HepG2 (cell line): ENCODE results near the gene GTF2H3. TPM values are rescaled to one million over a fixed set of nuclear protein-coding genes. Genes with fewer than 3 reads are reported as not detected.
A peak's percentile ranks its signal among the peaks of the same experiment; 100 is the strongest.

Experiments used
- ASH2L ChIP-seq: fragments of 300-600, 200-600 bp; sonication (generic); IDR thresholded peaks from 2 replicates; pipeline ENCODE4 v1.7.0; 2017; ENCODE audit warnings: low read depth, mild to moderate bottlenecking, moderate library complexity, mixed read lengths, low read length; ENCODE audit not compliant: insufficient read length
- ATF1 ChIP-seq: IDR thresholded peaks from 2 replicates; pipeline ENCODE4 v1.6.1; 2016; ENCODE audit warnings: mild to moderate bottlenecking, control low read depth
- ATF7-NPFF ChIP-seq: sonication (generic); formaldehyde crosslinking; IDR thresholded peaks from 2 replicates; pipeline ENCODE4 v1.8.1; 2023; ENCODE audit warnings: mild to moderate bottlenecking, low read depth, missing genetic modification reagents, moderate library complexity
- FOSL2 ChIP-seq: sonication (generic); formaldehyde crosslinking; IDR thresholded peaks from 2 replicates; pipeline ENCODE4 v1.4.0; 2020; ENCODE audit warnings: missing genetic modification reagents
- HOXA7 ChIP-seq: sonication (generic); formaldehyde crosslinking; IDR thresholded peaks from 2 replicates; pipeline ENCODE4 v1.8.1; 2022; ENCODE audit warnings: mild to moderate bottlenecking, missing genetic modification reagents, moderate library complexity
- MEIS1 ChIP-seq: sonication (generic); formaldehyde crosslinking; IDR thresholded peaks from 2 replicates; pipeline ENCODE4 v1.9.0; 2021; ENCODE audit warnings: mild to moderate bottlenecking, missing genetic modification reagents, moderate library complexity, borderline replicate concordance
- MIER2 ChIP-seq: IDR thresholded peaks from 2 replicates; pipeline ENCODE4 v1.6.1; 2016; ENCODE audit warnings: missing biosample characterization, missing genetic modification reagents
- PATZ1 ChIP-seq: sonication (generic); formaldehyde crosslinking; IDR thresholded peaks from 2 replicates; pipeline ENCODE4 v1.4.0; 2020; ENCODE audit warnings: missing genetic modification reagents
- PHF5A ChIP-seq: IDR thresholded peaks from one replicate; pipeline ENCODE4 v1.6.1; 2018; ENCODE audit warnings: low read depth, missing genetic modification reagents; ENCODE audit not compliant: unreplicated experiment
- RFX3 ChIP-seq: IDR thresholded peaks from 2 replicates; pipeline ENCODE4 v1.6.1; 2016; ENCODE audit warnings: missing biosample characterization, missing genetic modification reagents
- SRF ChIP-seq: IDR thresholded peaks from 2 replicates; pipeline ENCODE4 v1.6.1; 2011; ENCODE audit warnings: mild to moderate bottlenecking, low read depth, low read length, moderate library complexity
- ZNF256 ChIP-seq: sonication (generic); formaldehyde crosslinking; conservative IDR thresholded peaks from 2 replicates; pipeline ENCODE4 v1.4.0; 2020; ENCODE audit warnings: missing genetic modification reagents
- ZNF460 ChIP-seq: sonication (generic); formaldehyde crosslinking; IDR thresholded peaks from 2 replicates; pipeline ENCODE4 v1.5.1; 2020; ENCODE audit warnings: missing genetic modification reagents, mild to moderate bottlenecking, borderline replicate concordance
- polyA plus RNA-seq, 8 experiments: library from polyadenylated mRNA; depleted of rRNA in 3 of 8; stranded (reverse) in 7 of 8; unstranded in 1 of 8; fragments of >200 nt; fragmentation: Illumina TruSeq in 4 of 8; extraction: Trizol in 4 of 8; gene quantifications; 2 replicates each; pipeline versions ENCODE4 v1.2.1 to v1.2.3, GENCODE V29; 2011 to 2016; ENCODE audit warnings: low read depth in 4 of 8, missing spikeins in 1 of 8, mixed read lengths in 1 of 8; ENCODE audit not compliant: insufficient read depth in 1 of 8
- total RNA-seq, 5 experiments: library from RNA; depleted of rRNA; stranded (reverse); fragments of >200 nt; fragmentation: Illumina TruSeq; extraction: Trizol; gene quantifications; 2 replicates each; pipeline ENCODE4 v1.2.3, GENCODE V29; 2016; ENCODE audit warnings: low read depth in 1 of 5
- TF ChIP-seq, protein P1 (sequence below): sonication (generic); formaldehyde crosslinking; IDR thresholded peaks from 2 replicates; pipeline ENCODE4 v1.4.0; 2020; ENCODE audit warnings: missing genetic modification reagents
- TF ChIP-seq, protein P2 (sequence below): sonication (generic); formaldehyde crosslinking; IDR thresholded peaks from 2 replicates; pipeline ENCODE4 v1.4.0; 2020; ENCODE audit warnings: mild to moderate bottlenecking, missing genetic modification reagents
- TF ChIP-seq, protein P3 (sequence below): sonication (generic); formaldehyde crosslinking; IDR thresholded peaks from 2 replicates; pipeline ENCODE4 v1.5.1; 2020; ENCODE audit warnings: mild to moderate bottlenecking, missing genetic modification reagents, borderline replicate concordance
- TF ChIP-seq, protein P4 (sequence below): sonication (generic); formaldehyde crosslinking; IDR thresholded peaks from 2 replicates; pipeline ENCODE4 v1.9.0; 2021; ENCODE audit warnings: mild to moderate bottlenecking, missing genetic modification reagents

GTF2H3 gene
- total and polyA plus RNA-seq, 2 of the 13 experiments (the other 11 are each of a cell fraction or from before 2014, with no cell fraction given) = 35.8 to 58.8 TPM

DNA sequence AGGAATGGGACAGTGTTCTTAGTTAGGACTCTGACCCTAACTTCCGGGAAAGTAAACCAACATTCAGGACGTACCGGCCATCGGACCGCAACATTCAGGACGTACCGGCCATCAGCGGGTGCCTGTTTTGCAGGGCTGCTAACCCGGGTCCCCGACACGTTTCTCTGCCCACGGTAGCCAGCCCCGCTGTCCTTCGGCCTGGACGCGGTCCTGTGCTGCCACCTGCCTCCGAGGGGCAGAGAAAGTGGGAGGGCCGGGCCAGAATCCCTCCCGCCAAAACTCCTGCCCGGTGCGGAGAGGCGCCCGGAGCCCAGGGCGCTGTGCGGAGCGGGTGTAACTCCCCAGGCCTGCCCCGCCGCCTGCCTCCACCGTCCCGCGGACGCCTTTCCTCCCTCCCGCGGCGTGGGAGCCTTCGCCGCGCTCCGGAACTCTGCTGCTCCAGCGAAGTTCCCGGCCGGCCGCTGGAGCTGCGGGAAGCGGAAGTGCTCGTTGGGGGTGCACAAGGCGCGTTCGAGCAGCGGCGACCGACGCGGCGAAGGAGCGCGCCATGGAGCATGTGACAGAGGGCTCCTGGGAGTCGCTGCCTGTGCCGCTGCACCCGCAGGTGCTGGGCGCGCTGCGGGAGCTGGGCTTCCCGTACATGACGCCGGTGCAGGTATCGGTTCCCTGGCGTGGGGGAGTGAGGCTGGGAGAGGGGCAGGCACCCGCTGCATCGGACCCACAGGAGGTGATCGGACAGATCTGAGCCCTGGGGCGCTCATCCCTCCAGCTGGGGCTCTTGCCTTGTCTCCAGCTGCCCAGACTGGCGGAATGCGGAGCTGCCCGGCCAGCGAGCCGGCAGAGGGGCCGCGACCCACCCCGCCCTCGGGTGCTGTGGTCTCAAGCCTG is 31.8 kb upstream of the GTF2H3 start, which contains the start of gene DDX55 (continued):
- peak; percentile 71; the same call in 1 of the 2 replicates for TF ChIP-seq ZNF460 (CRISPR knock-in tag)
- peak; percentile 62; the same call in 1 of the 2 replicates for TF ChIP-seq ATF7-NPFF (CRISPR knock-in tag)
- peak; percentile 51; the same call in 1 of the 2 replicates for TF ChIP-seq ZNF256
- TF ChIP-seq MEIS1 (CRISPR knock-in tag) = peak; percentile 93
- TF ChIP-seq RFX3 (CRISPR knock-in tag) = no peak
- peak; percentile 84; the same call in 1 of the 2 replicates for TF ChIP-seq HOXA7 (CRISPR knock-in tag)
- peak; percentile 78 for TF ChIP-seq SRF
- peak; percentile 76 for TF ChIP-seq PATZ1 (CRISPR knock-in tag)
- peak; percentile 96 for TF ChIP-seq PHF5A (CRISPR knock-in tag)
- peak; percentile 63 for TF ChIP-seq FOSL2 (CRISPR knock-in tag)
- TF ChIP-seq, protein P1, sequence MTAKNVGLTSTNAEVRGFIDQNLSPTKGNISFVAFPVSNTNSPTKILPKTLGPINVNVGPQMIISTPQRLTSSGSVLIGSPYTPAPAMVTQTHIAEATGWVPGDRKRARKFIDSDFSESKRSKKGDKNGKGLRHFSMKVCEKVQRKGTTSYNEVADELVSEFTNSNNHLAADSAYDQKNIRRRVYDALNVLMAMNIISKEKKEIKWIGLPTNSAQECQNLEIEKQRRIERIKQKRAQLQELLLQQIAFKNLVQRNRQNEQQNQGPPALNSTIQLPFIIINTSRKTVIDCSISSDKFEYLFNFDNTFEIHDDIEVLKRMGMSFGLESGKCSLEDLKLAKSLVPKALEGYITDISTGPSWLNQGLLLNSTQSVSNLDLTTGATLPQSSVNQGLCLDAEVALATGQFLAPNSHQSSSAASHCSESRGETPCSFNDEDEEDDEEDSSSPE (CRISPR knock-in tag) = peak; percentile 96
- TF ChIP-seq MIER2 (CRISPR knock-in tag) = peak; percentile 51; the same call in 1 of the 2 replicates
- peak; percentile 83 for TF ChIP-seq ATF1 (CRISPR knock-in tag)
- TF ChIP-seq ASH2L = peak; percentile 97
- TF ChIP-seq, protein P2, sequence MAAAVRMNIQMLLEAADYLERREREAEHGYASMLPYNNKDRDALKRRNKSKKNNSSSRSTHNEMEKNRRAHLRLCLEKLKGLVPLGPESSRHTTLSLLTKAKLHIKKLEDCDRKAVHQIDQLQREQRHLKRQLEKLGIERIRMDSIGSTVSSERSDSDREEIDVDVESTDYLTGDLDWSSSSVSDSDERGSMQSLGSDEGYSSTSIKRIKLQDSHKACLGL = peak; percentile 98
- TF ChIP-seq, protein P3, sequence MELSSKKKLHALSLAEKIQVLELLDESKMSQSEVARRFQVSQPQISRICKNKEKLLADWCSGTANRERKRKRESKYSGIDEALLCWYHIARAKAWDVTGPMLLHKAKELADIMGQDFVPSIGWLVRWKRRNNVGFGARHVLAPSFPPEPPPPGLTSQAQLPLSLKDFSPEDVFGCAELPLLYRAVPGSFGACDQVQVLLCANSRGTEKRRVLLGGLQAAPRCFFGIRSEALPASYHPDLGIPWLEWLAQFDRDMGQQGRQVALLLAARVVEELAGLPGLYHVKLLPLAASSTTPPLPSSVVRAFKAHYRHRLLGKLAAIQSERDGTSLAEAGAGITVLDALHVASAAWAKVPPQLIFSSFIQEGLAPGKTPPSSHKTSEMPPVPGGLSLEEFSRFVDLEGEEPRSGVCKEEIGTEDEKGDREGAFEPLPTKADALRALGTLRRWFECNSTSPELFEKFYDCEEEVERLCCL (CRISPR knock-in tag) = no peak
- TF ChIP-seq, protein P4, sequence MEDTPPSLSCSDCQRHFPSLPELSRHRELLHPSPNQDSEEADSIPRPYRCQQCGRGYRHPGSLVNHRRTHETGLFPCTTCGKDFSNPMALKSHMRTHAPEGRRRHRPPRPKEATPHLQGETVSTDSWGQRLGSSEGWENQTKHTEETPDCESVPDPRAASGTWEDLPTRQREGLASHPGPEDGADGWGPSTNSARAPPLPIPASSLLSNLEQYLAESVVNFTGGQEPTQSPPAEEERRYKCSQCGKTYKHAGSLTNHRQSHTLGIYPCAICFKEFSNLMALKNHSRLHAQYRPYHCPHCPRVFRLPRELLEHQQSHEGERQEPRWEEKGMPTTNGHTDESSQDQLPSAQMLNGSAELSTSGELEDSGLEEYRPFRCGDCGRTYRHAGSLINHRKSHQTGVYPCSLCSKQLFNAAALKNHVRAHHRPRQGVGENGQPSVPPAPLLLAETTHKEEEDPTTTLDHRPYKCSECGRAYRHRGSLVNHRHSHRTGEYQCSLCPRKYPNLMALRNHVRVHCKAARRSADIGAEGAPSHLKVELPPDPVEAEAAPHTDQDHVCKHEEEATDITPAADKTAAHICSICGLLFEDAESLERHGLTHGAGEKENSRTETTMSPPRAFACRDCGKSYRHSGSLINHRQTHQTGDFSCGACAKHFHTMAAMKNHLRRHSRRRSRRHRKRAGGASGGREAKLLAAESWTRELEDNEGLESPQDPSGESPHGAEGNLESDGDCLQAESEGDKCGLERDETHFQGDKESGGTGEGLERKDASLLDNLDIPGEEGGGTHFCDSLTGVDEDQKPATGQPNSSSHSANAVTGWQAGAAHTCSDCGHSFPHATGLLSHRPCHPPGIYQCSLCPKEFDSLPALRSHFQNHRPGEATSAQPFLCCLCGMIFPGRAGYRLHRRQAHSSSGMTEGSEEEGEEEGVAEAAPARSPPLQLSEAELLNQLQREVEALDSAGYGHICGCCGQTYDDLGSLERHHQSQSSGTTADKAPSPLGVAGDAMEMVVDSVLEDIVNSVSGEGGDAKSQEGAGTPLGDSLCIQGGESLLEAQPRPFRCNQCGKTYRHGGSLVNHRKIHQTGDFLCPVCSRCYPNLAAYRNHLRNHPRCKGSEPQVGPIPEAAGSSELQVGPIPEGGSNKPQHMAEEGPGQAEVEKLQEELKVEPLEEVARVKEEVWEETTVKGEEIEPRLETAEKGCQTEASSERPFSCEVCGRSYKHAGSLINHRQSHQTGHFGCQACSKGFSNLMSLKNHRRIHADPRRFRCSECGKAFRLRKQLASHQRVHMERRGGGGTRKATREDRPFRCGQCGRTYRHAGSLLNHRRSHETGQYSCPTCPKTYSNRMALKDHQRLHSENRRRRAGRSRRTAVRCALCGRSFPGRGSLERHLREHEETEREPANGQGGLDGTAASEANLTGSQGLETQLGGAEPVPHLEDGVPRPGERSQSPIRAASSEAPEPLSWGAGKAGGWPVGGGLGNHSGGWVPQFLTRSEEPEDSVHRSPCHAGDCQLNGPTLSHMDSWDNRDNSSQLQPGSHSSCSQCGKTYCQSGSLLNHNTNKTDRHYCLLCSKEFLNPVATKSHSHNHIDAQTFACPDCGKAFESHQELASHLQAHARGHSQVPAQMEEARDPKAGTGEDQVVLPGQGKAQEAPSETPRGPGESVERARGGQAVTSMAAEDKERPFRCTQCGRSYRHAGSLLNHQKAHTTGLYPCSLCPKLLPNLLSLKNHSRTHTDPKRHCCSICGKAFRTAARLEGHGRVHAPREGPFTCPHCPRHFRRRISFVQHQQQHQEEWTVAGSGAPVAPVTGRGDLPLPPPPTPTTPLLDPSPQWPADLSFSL (CRISPR knock-in tag) = no peak
